GM23338 (cell line): ENCODE results near the gene WDR93. TPM values are rescaled to one million over a fixed set of nuclear protein-coding genes. Genes with fewer than 3 reads are reported as not detected.

Source experiments
- ATAC-seq: fragments of 200-7000 bp; cut with Tn5 transposase; 3 replicates; pipeline ENCODE4 v1.9.1; 2020
- DNase-seq: peaks from one replicate; pipeline ENCODE4 v3.0.0-alpha.2; 2015; ENCODE audit warnings: low spot score
- H2AFZ ChIP-seq: fragments of 200-600 bp; sonication (generic); 2 replicates; pipeline ENCODE4 v1.8.0; 2016; ENCODE audit warnings: antibody characterized with exemption, mild to moderate bottlenecking, moderate library complexity
- H3F3A ChIP-seq: fragments of 200-600 bp; sonication (generic); replicated peaks from 2 replicates; pipeline ENCODE4 v1.8.0; 2017; ENCODE audit warnings: antibody characterized with exemption, mixed run types, low read depth
- H3K27ac ChIP-seq: fragments of 200-600 bp; sonication (generic); 2 replicates; pipeline ENCODE4 v1.6.1; 2016; ENCODE audit warnings: low read depth
- H3K27me3 ChIP-seq: fragments of 200-600 bp; sonication (generic); 2 replicates; pipeline ENCODE4 v1.8.0; 2016; ENCODE audit warnings: mild to moderate bottlenecking, mixed run types, moderate library complexity; ENCODE audit not compliant: insufficient read depth
- H3K36me3 ChIP-seq: fragments of 200-600 bp; sonication (generic); 2 replicates; pipeline ENCODE4 v1.8.0; 2016; ENCODE audit warnings: mild to moderate bottlenecking; ENCODE audit not compliant: insufficient read depth
- H3K4me1 ChIP-seq: fragments of 200-600 bp; sonication (generic); 2 replicates; pipeline ENCODE4 v1.8.0; 2016; ENCODE audit warnings: mild to moderate bottlenecking, moderate library complexity; ENCODE audit not compliant: insufficient read depth
- H3K4me2 ChIP-seq: fragments of 200-600 bp; sonication (generic); 2 replicates; pipeline ENCODE4 v1.7.1; 2017; ENCODE audit warnings: mixed run types
- H3K4me3 ChIP-seq: fragments of 200-600 bp; sonication (generic); 2 replicates; pipeline ENCODE4 v1.6.1; 2016; ENCODE audit warnings: mixed run types
- H3K79me2 ChIP-seq: fragments of 200-600 bp; sonication (generic); replicated peaks from 2 replicates; pipeline ENCODE4 v1.8.0; 2017; ENCODE audit warnings: mild to moderate bottlenecking; ENCODE audit not compliant: insufficient read depth
- H3K9me2 ChIP-seq: fragments of 200-600 bp; sonication (generic); 2 replicates; pipeline ENCODE4 v1.8.0; 2017; ENCODE audit not compliant: insufficient read depth
- H4K20me1 ChIP-seq: fragments of 200-600 bp; sonication (generic); replicated peaks from 2 replicates; pipeline ENCODE4 v1.8.0; 2017; ENCODE audit warnings: mild to moderate bottlenecking; ENCODE audit not compliant: insufficient read depth
- H3K27ac Mint-ChIP-seq: 2 replicates; pipeline ENCODE4 v1.8.0; 2020; ENCODE audit warnings: inconsistent platforms, mild to moderate bottlenecking, moderate library complexity, mixed read lengths
- H3K27me3 Mint-ChIP-seq: 3 replicates; pipeline ENCODE4 v1.8.0; 2022; ENCODE audit warnings: low read depth, mild to moderate bottlenecking, moderate library complexity, mixed read lengths, inconsistent platforms; ENCODE audit not compliant: insufficient read depth, poor library complexity
- H3K36me3 Mint-ChIP-seq: 3 replicates; pipeline ENCODE4 v1.8.0; 2021; ENCODE audit warnings: low read depth, mild to moderate bottlenecking, inconsistent platforms, moderate library complexity, mixed read lengths
- H3K4me1 Mint-ChIP-seq: 3 replicates; pipeline ENCODE4 v1.8.0; 2020; ENCODE audit warnings: mild to moderate bottlenecking, inconsistent platforms, mixed read lengths
- H3K4me3 Mint-ChIP-seq: 3 replicates; pipeline ENCODE4 v1.8.0; 2021; ENCODE audit warnings: moderate library complexity, mild to moderate bottlenecking, inconsistent platforms, mixed read lengths
- H3K9me3 Mint-ChIP-seq: 3 replicates; pipeline ENCODE4 v1.8.0; 2020; ENCODE audit warnings: moderate library complexity, mild to moderate bottlenecking, inconsistent platforms, mixed read lengths
- CREB1 ChIP-seq: fragments of 250-450 bp; sonication (Bioruptor Pico); IDR thresholded peaks from 2 replicates; pipeline ENCODE4 v1.5.0; 2020; ENCODE audit warnings: low read depth, mild to moderate bottlenecking, moderate library complexity
- EZH2phosphoT487 ChIP-seq: fragments of 200-600 bp; sonication (generic); IDR thresholded peaks from one replicate; pipeline ENCODE4 v1.8.1; 2018; ENCODE audit warnings: antibody characterized with exemption; ENCODE audit not compliant: unreplicated experiment
- NANOG ChIP-seq: IDR thresholded peaks from 2 replicates; pipeline ENCODE4 v1.6.1; 2016; ENCODE audit warnings: antibody characterized with exemption, borderline replicate concordance
- POLR2AphosphoS5 ChIP-seq: IDR thresholded peaks from 2 replicates; pipeline ENCODE4 v1.6.1; 2016; ENCODE audit warnings: antibody characterized with exemption, low read depth
- ZNF114 ChIP-seq: fragments of 250-450 bp; sonication (Bioruptor Pico); IDR thresholded peaks from 2 replicates; pipeline ENCODE4 v1.5.0; 2020; ENCODE audit warnings: mild to moderate bottlenecking, moderate library complexity
- ZNF331 ChIP-seq: fragments of 250-450 bp; sonication (Bioruptor Pico); IDR thresholded peaks from 2 replicates; pipeline ENCODE4 v1.5.0; 2020; ENCODE audit warnings: low read depth, mild to moderate bottlenecking, moderate library complexity
- polyA plus RNA-seq: library from polyadenylated mRNA; unstranded; fragments of >200 nt; fragmentation: Nextera tagmentation; extraction: Ambion mirVana; gene quantifications from 2 replicates; pipeline ENCODE4 v1.2.1, GENCODE V29; 2016
- total RNA-seq: library from RNA; depleted of rRNA; stranded (reverse); fragments of >200 nt; shearing (Covaris generic); gene quantifications from 2 replicates; pipeline ENCODE4 v1.2.3, GENCODE V29; 2014
- TF ChIP-seq, protein P1 (sequence below), 2 experiments: fragments of 200-600 bp in 1 of 2; sonication (generic) in 1 of 2; conservative IDR thresholded peaks; 2 replicates each; pipeline versions ENCODE4 v1.5.1 to v1.6.1; 2016 to 2017; ENCODE audit warnings: antibody characterized with exemption in 2 of 2, low read depth in 2 of 2, mild to moderate bottlenecking in 2 of 2, moderate library complexity in 1 of 2
- TF ChIP-seq, protein P2 (sequence below): fragments of 250-450 bp; sonication (Bioruptor Pico); IDR thresholded peaks from 2 replicates; pipeline ENCODE4 v1.5.0; 2020; ENCODE audit warnings: mild to moderate bottlenecking, moderate library complexity
- TF ChIP-seq, protein P3 (sequence below): IDR thresholded peaks from 2 replicates; pipeline ENCODE4 v1.6.1; 2016; ENCODE audit warnings: antibody characterized with exemption
- TF ChIP-seq, protein P4 (sequence below): IDR thresholded peaks from one replicate; pipeline ENCODE4 v1.6.1; 2018; ENCODE audit warnings: antibody characterized with exemption; ENCODE audit not compliant: unreplicated experiment

WDR93 gene
- total and polyA plus RNA-seq, 2 experiments from 2014 or later: 0.14 TPM; not detected in 1

DNA sequence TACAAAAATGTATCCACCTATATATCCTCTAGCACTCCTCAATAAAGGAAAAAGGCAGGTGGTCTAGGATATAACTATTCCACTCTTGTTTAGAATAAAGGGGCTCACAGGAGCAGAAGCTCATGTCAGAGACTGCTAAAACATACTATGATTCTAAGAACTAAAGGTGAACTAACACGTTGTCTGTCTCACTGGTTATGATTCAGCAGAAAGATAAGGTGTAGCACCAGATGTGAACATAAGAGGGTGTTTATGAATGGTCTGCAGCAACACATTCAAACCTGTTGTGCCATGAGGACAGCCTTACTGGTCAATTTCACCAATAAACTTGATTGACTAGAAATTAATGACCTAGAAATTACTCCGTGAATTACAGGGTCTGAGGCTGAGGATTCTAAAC is 4.6 kb upstream of the WDR93 start (continued):
- TF ChIP-seq, protein P1, sequence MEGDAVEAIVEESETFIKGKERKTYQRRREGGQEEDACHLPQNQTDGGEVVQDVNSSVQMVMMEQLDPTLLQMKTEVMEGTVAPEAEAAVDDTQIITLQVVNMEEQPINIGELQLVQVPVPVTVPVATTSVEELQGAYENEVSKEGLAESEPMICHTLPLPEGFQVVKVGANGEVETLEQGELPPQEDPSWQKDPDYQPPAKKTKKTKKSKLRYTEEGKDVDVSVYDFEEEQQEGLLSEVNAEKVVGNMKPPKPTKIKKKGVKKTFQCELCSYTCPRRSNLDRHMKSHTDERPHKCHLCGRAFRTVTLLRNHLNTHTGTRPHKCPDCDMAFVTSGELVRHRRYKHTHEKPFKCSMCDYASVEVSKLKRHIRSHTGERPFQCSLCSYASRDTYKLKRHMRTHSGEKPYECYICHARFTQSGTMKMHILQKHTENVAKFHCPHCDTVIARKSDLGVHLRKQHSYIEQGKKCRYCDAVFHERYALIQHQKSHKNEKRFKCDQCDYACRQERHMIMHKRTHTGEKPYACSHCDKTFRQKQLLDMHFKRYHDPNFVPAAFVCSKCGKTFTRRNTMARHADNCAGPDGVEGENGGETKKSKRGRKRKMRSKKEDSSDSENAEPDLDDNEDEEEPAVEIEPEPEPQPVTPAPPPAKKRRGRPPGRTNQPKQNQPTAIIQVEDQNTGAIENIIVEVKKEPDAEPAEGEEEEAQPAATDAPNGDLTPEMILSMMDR (conservative IDR thresholded peaks at IDR 0.05; ENCODE audit: low read depth in 2 of 2): no peak

DNA sequence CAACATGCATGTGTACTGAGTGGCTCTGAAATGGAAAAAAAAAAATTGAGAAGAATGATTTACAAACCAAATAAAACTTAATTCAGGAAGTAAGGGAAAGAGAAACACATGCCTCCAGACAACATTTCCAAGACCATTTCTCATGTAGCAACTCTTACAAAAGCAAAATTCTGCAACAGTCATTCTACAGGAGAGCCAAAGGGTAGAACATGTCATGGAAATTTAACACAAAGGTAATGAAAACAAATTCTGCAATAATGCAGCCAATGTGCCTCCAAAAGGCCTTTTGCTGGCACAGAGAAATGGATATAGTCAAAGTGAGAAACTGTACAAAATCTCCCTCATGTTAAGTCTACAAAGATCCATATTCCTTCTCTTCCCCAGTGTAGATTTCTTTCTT is 4.1 kb upstream of the WDR93 start:
- Mint-ChIP-seq H3K4me3 (no peak overlapping the region), H3K36me3 (no peaks in the 10 kb centered on the region)

More for the DNA sequence above, 4.1 kb upstream of the WDR93 start:
- no peak overlapping the region for H3K27ac ChIP-seq
- H3K27me3 Mint-ChIP-seq: peaks cover 7% of the 10 kb centered on the region
- no peaks in the 10 kb centered on the region for H3K36me3 ChIP-seq
- no peak overlapping the region for H3K4me2 ChIP-seq
- no peaks in the 10 kb centered on the region; the same call in 1 of the 2 replicates for H4K20me1 ChIP-seq
- no peaks in the 10 kb centered on the region for H3K27me3 ChIP-seq
- no peaks in the 10 kb centered on the region for H3K9me2 ChIP-seq
- TF ChIP-seq, protein P1 (conservative IDR thresholded peaks at IDR 0.05; ENCODE audit: low read depth in 2 of 2): no peak
- TF ChIP-seq EZH2phosphoT487 (no peak), ZNF114 (CRISPR knock-in tag) (no peak), ZNF331 (CRISPR knock-in tag) (no peak), POLR2AphosphoS5 (no peak), CREB1 (CRISPR knock-in tag) (no peak), NANOG (no peak)
- TF ChIP-seq, protein P2, sequence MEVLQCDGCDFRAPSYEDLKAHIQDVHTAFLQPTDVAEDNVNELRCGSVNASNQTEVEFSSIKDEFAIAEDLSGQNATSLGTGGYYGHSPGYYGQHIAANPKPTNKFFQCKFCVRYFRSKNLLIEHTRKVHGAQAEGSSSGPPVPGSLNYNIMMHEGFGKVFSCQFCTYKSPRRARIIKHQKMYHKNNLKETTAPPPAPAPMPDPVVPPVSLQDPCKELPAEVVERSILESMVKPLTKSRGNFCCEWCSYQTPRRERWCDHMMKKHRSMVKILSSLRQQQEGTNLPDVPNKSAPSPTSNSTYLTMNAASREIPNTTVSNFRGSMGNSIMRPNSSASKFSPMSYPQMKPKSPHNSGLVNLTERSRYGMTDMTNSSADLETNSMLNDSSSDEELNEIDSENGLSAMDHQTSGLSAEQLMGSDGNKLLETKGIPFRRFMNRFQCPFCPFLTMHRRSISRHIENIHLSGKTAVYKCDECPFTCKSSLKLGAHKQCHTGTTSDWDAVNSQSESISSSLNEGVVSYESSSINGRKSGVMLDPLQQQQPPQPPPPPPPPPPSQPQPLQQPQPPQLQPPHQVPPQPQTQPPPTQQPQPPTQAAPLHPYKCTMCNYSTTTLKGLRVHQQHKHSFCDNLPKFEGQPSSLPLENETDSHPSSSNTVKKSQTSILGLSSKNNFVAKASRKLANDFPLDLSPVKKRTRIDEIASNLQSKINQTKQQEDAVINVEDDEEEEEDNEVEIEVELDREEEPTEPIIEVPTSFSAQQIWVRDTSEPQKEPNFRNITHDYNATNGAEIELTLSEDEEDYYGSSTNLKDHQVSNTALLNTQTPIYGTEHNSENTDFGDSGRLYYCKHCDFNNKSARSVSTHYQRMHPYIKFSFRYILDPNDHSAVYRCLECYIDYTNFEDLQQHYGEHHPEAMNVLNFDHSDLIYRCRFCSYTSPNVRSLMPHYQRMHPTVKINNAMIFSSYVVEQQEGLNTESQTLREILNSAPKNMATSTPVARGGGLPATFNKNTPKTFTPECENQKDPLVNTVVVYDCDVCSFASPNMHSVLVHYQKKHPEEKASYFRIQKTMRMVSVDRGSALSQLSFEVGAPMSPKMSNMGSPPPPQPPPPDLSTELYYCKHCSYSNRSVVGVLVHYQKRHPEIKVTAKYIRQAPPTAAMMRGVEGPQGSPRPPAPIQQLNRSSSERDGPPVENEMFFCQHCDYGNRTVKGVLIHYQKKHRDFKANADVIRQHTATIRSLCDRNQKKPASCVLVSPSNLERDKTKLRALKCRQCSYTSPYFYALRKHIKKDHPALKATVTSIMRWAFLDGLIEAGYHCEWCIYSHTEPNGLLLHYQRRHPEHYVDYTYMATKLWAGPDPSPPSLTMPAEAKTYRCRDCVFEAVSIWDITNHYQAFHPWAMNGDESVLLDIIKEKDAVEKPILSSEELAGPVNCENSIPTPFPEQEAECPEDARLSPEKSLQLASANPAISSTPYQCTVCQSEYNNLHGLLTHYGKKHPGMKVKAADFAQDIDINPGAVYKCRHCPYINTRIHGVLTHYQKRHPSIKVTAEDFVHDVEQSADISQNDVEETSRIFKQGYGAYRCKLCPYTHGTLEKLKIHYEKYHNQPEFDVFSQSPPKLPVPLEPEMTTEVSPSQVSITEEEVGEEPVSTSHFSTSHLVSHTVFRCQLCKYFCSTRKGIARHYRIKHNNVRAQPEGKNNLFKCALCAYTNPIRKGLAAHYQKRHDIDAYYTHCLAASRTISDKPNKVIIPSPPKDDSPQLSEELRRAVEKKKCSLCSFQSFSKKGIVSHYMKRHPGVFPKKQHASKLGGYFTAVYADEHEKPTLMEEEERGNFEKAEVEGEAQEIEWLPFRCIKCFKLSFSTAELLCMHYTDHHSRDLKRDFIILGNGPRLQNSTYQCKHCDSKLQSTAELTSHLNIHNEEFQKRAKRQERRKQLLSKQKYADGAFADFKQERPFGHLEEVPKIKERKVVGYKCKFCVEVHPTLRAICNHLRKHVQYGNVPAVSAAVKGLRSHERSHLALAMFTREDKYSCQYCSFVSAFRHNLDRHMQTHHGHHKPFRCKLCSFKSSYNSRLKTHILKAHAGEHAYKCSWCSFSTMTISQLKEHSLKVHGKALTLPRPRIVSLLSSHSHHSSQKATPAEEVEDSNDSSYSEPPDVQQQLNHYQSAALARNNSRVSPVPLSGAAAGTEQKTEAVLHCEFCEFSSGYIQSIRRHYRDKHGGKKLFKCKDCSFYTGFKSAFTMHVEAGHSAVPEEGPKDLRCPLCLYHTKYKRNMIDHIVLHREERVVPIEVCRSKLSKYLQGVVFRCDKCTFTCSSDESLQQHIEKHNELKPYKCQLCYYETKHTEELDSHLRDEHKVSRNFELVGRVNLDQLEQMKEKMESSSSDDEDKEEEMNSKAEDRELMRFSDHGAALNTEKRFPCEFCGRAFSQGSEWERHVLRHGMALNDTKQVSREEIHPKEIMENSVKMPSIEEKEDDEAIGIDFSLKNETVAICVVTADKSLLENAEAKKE (CRISPR knock-in tag): no peak
- TF ChIP-seq, protein P3, sequence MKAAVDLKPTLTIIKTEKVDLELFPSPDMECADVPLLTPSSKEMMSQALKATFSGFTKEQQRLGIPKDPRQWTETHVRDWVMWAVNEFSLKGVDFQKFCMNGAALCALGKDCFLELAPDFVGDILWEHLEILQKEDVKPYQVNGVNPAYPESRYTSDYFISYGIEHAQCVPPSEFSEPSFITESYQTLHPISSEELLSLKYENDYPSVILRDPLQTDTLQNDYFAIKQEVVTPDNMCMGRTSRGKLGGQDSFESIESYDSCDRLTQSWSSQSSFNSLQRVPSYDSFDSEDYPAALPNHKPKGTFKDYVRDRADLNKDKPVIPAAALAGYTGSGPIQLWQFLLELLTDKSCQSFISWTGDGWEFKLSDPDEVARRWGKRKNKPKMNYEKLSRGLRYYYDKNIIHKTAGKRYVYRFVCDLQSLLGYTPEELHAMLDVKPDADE: no peak
- TF ChIP-seq, protein P4, sequence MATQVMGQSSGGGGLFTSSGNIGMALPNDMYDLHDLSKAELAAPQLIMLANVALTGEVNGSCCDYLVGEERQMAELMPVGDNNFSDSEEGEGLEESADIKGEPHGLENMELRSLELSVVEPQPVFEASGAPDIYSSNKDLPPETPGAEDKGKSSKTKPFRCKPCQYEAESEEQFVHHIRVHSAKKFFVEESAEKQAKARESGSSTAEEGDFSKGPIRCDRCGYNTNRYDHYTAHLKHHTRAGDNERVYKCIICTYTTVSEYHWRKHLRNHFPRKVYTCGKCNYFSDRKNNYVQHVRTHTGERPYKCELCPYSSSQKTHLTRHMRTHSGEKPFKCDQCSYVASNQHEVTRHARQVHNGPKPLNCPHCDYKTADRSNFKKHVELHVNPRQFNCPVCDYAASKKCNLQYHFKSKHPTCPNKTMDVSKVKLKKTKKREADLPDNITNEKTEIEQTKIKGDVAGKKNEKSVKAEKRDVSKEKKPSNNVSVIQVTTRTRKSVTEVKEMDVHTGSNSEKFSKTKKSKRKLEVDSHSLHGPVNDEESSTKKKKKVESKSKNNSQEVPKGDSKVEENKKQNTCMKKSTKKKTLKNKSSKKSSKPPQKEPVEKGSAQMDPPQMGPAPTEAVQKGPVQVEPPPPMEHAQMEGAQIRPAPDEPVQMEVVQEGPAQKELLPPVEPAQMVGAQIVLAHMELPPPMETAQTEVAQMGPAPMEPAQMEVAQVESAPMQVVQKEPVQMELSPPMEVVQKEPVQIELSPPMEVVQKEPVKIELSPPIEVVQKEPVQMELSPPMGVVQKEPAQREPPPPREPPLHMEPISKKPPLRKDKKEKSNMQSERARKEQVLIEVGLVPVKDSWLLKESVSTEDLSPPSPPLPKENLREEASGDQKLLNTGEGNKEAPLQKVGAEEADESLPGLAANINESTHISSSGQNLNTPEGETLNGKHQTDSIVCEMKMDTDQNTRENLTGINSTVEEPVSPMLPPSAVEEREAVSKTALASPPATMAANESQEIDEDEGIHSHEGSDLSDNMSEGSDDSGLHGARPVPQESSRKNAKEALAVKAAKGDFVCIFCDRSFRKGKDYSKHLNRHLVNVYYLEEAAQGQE: no peak
- DNase-seq: no peak
- no peak for ATAC-seq
- H3K9me3 Mint-ChIP-seq: no peaks in the 10 kb centered on the region
- H3F3A ChIP-seq: no peaks in the 10 kb centered on the region
- no peaks in the 10 kb centered on the region for H3K4me1 ChIP-seq
- no peak overlapping the region for H3K4me3 ChIP-seq
- H3K27ac Mint-ChIP-seq: no peak overlapping the region
- H2AFZ ChIP-seq: no peak overlapping the region
- H3K4me1 Mint-ChIP-seq: peaks cover 3% of the 10 kb centered on the region; the same call in 2 of the 3 replicates
- no peaks in the 10 kb centered on the region for H3K79me2 ChIP-seq
